H9 (cell line): Measurements from ENCODE around the gene SLC26A6. TPM values are rescaled to one million over a fixed set of nuclear protein-coding genes. Genes with fewer than 3 reads are reported as not detected.

Experiments
- DNase-seq: peaks from one replicate; pipeline ENCODE4 v3.0.0-alpha.2; 2017
- H2AFZ ChIP-seq: one replicate; pipeline ENCODE4 v1.6.1; 2013; ENCODE audit warnings: mild to moderate bottlenecking, low read length, control low read depth, moderate library complexity
- H2AK5ac ChIP-seq: 2 replicates; pipeline ENCODE4 v1.6.1; 2013; ENCODE audit warnings: low read length, control low read depth, mixed read lengths; ENCODE audit not compliant: insufficient read length
- H2BK120ac ChIP-seq: one replicate; pipeline ENCODE4 v1.6.1; 2013; ENCODE audit warnings: low read depth, mild to moderate bottlenecking, low read length, control low read depth, inconsistent platforms; ENCODE audit not compliant: poor library complexity, severe bottlenecking
- H2BK12ac ChIP-seq: 2 replicates; pipeline ENCODE4 v1.6.1; 2013; ENCODE audit warnings: low read length, control low read depth, mixed read lengths, low read depth; ENCODE audit not compliant: insufficient read length
- H2BK15ac ChIP-seq: 2 replicates; pipeline ENCODE4 v1.6.1; 2013; ENCODE audit warnings: low read depth, low read length, control low read depth
- H2BK20ac ChIP-seq: one replicate; pipeline ENCODE4 v1.6.1; 2013; ENCODE audit warnings: low read depth, mild to moderate bottlenecking, low read length, control low read depth, inconsistent platforms; ENCODE audit not compliant: poor library complexity, severe bottlenecking
- H2BK5ac ChIP-seq: 2 replicates; pipeline ENCODE4 v1.6.1; 2013; ENCODE audit warnings: low read length, control low read depth, mixed read lengths; ENCODE audit not compliant: insufficient read length
- H3K14ac ChIP-seq: 2 replicates; pipeline ENCODE4 v1.6.1; 2013; ENCODE audit warnings: low read length, control low read depth; ENCODE audit not compliant: insufficient read depth
- H3K18ac ChIP-seq: 2 replicates; pipeline ENCODE4 v1.6.1; 2013; ENCODE audit warnings: low read depth, mild to moderate bottlenecking, mixed read lengths, low read length, control low read depth; ENCODE audit not compliant: insufficient read length
- H3K23ac ChIP-seq: 2 replicates; pipeline ENCODE4 v1.6.1; 2013; ENCODE audit warnings: low read length, control low read depth, mixed read lengths, low read depth; ENCODE audit not compliant: insufficient read length
- H3K23me2 ChIP-seq: 2 replicates; pipeline ENCODE4 v1.6.1; 2013; ENCODE audit warnings: low read depth, mild to moderate bottlenecking, mixed read lengths, low read length, control low read depth; ENCODE audit not compliant: insufficient read length, poor library complexity, severe bottlenecking
- H3K27ac ChIP-seq: 2 replicates; pipeline ENCODE4 v1.5.1; 2013; ENCODE audit warnings: low read length, control low read depth, mixed read lengths, low read depth; ENCODE audit not compliant: insufficient read length
- H3K27me3 ChIP-seq: 2 replicates; pipeline ENCODE4 v1.6.1; 2013; ENCODE audit warnings: low read length, control low read depth, inconsistent platforms; ENCODE audit not compliant: insufficient read depth
- H3K4ac ChIP-seq: 2 replicates; pipeline ENCODE4 v1.6.1; 2013; ENCODE audit warnings: low read depth, mild to moderate bottlenecking, control low read depth, inconsistent platforms, low read length, moderate library complexity
- H3K4me1 ChIP-seq: 2 replicates; pipeline ENCODE4 v1.6.1; 2013; ENCODE audit warnings: low read length, control low read depth, inconsistent platforms; ENCODE audit not compliant: insufficient read depth
- H3K4me2 ChIP-seq: 2 replicates; pipeline ENCODE4 v1.6.1; 2013; ENCODE audit warnings: low read length, control low read depth, mixed read lengths; ENCODE audit not compliant: insufficient read length, insufficient read depth
- H3K56ac ChIP-seq: 2 replicates; pipeline ENCODE4 v1.6.1; 2013; ENCODE audit warnings: low read depth, mild to moderate bottlenecking, mixed read lengths, low read length, control low read depth; ENCODE audit not compliant: insufficient read length
- H3K79me1 ChIP-seq: 2 replicates; pipeline ENCODE4 v1.6.1; 2013; ENCODE audit warnings: low read depth, mild to moderate bottlenecking, moderate library complexity, low read length, control low read depth, inconsistent platforms; ENCODE audit not compliant: insufficient read depth, poor library complexity, severe bottlenecking
- H3K79me2 ChIP-seq: 2 replicates; pipeline ENCODE4 v1.6.1; 2013; ENCODE audit warnings: low read length, control low read depth, inconsistent platforms; ENCODE audit not compliant: insufficient read depth
- H3K9ac ChIP-seq: 2 replicates; pipeline ENCODE4 v1.6.1; 2013; ENCODE audit warnings: low read length, control low read depth, mixed read lengths; ENCODE audit not compliant: insufficient read length; ENCODE audit errors: extremely low read depth
- H3K9me3 ChIP-seq: one replicate; pipeline ENCODE4 v1.6.1; 2013; ENCODE audit warnings: low read depth, low read length, inconsistent platforms; ENCODE audit not compliant: control insufficient read depth
- H3T11ph ChIP-seq: one replicate; pipeline ENCODE4 v1.6.1; 2013; ENCODE audit warnings: mild to moderate bottlenecking, low read length, control low read depth, inconsistent platforms
- H4K20me1 ChIP-seq: one replicate; pipeline ENCODE4 v1.6.1; 2013; ENCODE audit not compliant: control insufficient read depth, insufficient read length, insufficient read depth
- H4K5ac ChIP-seq: 2 replicates; pipeline ENCODE4 v1.6.1; 2013; ENCODE audit warnings: low read depth, mild to moderate bottlenecking, mixed read lengths, low read length, control low read depth; ENCODE audit not compliant: insufficient read length
- H4K8ac ChIP-seq: replicated peaks from 2 replicates; pipeline ENCODE4 v1.6.1; 2013; ENCODE audit warnings: low read length, control low read depth, mixed read lengths, low read depth; ENCODE audit not compliant: insufficient read length
- H4K91ac ChIP-seq: 2 replicates; pipeline ENCODE4 v1.6.1; 2013; ENCODE audit warnings: low read depth, mild to moderate bottlenecking, moderate library complexity, mixed read lengths, low read length, control low read depth; ENCODE audit not compliant: insufficient read length
- H3K27ac Mint-ChIP-seq, 3 experiments: 2 replicates in 2 of 3; 3 replicates in 1 of 3; pipeline ENCODE4 v1.8.0; 2020 to 2021; ENCODE audit warnings: mixed read lengths in 3 of 3, mild to moderate bottlenecking in 1 of 3, moderate library complexity in 1 of 3
- H3K27me3 Mint-ChIP-seq: 2 replicates; pipeline ENCODE4 v1.8.0; 2021; ENCODE audit warnings: low read depth, mild to moderate bottlenecking, moderate library complexity, mixed read lengths
- H3K36me3 Mint-ChIP-seq, 3 experiments: 2 replicates in 2 of 3; 3 replicates in 1 of 3; pipeline ENCODE4 v1.8.0; 2020 to 2021; ENCODE audit warnings: low read depth in 3 of 3, mixed read lengths in 3 of 3; ENCODE audit not compliant: insufficient read depth in 1 of 3
- H3K4me1 Mint-ChIP-seq, 2 experiments: 2 replicates each; pipeline ENCODE4 v1.8.0; 2020; ENCODE audit warnings: mixed read lengths in 2 of 2
- H3K4me3 Mint-ChIP-seq, 2 experiments: 2 replicates in 1 of 2; 3 replicates in 1 of 2; pipeline ENCODE4 v1.8.0; 2020 to 2021; ENCODE audit warnings: mild to moderate bottlenecking in 2 of 2, mixed read lengths in 2 of 2, moderate library complexity in 1 of 2
- H3K9me3 Mint-ChIP-seq, 2 experiments: 2 replicates in 1 of 2; 3 replicates in 1 of 2; pipeline ENCODE4 v1.8.0; 2020; ENCODE audit warnings: mild to moderate bottlenecking in 2 of 2, mixed read lengths in 2 of 2, moderate library complexity in 1 of 2
- WGBS: extraction: QIAGEN DNeasy Blood & Tissue Kit; methylation state at CpG from one replicate; pipeline ENCODE4 v1.1.7; 2013; ENCODE audit warnings: missing lambda C conversion rate, low lambda C conversion rate, mixed read lengths; ENCODE audit not compliant: insufficient read length; ENCODE audit errors: extremely low coverage; 5-methylcytosine and 5-hydroxymethylcytosine counted together
- total RNA-seq: library from RNA; stranded (reverse); gene quantifications from 2 replicates; pipeline ENCODE4 v1.2.1, GENCODE V29; 2021
- TF ChIP-seq, protein P1 (sequence below): fragments of 200-600 bp; sonication (generic); conservative IDR thresholded peaks from 3 replicates; pipeline ENCODE4 v1.8.0; 2021; ENCODE audit warnings: antibody characterized with exemption, mild to moderate bottlenecking

Gene SLC26A6
- total RNA-seq, 1 experiment from 2014 or later = 61.3 TPM

DNA sequence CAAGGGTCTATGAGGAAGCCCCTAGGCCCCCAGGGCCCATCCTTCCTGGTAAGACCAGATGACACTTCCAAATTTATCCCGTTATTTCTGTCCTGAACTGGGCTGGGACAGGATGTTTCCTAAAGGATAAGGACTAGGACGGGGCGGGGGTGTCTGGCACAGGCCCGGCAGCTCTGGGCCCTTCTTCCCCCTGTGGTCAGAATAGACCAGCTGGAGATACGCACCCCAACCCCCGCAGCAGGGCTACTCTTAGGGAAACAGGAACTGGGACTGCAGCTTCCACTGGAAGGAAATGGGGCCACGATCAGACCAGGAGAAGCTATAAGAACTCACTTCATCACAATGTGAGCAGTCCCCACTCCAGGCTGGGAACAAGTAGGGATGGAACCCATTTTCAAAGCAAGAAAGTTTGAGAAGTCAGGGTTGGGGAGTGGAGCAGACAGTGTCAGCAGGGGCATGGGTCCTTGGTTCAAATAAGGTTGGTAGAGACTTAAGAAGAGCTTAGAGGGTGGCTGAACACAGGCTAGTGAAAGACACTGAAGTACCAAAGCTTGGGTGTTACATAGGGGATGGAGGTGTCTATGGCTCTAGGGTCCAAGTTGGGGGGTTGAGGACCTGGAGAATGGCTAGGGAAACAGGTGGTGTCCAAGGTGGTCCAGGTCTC lies 49.4 kb upstream of the SLC26A6 start:
- no peak overlapping the region for H2BK5ac ChIP-seq
- H3K4me1 ChIP-seq = peaks cover 4% of the 10 kb centered on the region; the same call in 1 of the 2 replicates
- H3K56ac ChIP-seq = no peak overlapping the region
- no peak overlapping the region for H2AK5ac ChIP-seq
- H3K23me2 ChIP-seq = peaks cover 8% of the 10 kb centered on the region
- H3T11ph ChIP-seq = no peak overlapping the region
- DNase-seq = no peak
- no peak overlapping the region for H2BK12ac ChIP-seq
- H3K4me3 Mint-ChIP-seq = peak overlapping the region; percentile 81 to 93
- peak overlapping the region; percentile 58 for H3K4me2 ChIP-seq
- H3K4me1 Mint-ChIP-seq = peaks cover 17 to 21% of the 10 kb centered on the region in 2 experiments
- peaks cover 28 to 65% (median 53%) of the 10 kb centered on the region in 3 experiments; a peak in 6 of 7 replicates for H3K36me3 Mint-ChIP-seq
- TF ChIP-seq, protein P1, sequence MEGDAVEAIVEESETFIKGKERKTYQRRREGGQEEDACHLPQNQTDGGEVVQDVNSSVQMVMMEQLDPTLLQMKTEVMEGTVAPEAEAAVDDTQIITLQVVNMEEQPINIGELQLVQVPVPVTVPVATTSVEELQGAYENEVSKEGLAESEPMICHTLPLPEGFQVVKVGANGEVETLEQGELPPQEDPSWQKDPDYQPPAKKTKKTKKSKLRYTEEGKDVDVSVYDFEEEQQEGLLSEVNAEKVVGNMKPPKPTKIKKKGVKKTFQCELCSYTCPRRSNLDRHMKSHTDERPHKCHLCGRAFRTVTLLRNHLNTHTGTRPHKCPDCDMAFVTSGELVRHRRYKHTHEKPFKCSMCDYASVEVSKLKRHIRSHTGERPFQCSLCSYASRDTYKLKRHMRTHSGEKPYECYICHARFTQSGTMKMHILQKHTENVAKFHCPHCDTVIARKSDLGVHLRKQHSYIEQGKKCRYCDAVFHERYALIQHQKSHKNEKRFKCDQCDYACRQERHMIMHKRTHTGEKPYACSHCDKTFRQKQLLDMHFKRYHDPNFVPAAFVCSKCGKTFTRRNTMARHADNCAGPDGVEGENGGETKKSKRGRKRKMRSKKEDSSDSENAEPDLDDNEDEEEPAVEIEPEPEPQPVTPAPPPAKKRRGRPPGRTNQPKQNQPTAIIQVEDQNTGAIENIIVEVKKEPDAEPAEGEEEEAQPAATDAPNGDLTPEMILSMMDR = no peak
- H3K27ac ChIP-seq = no peak overlapping the region
- H3K9ac ChIP-seq = no peak overlapping the region
- H3K23ac ChIP-seq = no peak overlapping the region
- H3K79me2 ChIP-seq = peaks cover 5% of the 10 kb centered on the region; the same call in 1 of the 2 replicates
- no peak overlapping the region for H2AFZ ChIP-seq
- no peaks in the 10 kb centered on the region for H3K9me3 Mint-ChIP-seq
- H4K91ac ChIP-seq = no peak overlapping the region
- peak overlapping the region in 1 of 3 experiments; percentile 6; a peak in 1 of 7 replicates for H3K27ac Mint-ChIP-seq
- H2BK120ac ChIP-seq = no peak overlapping the region
- H4K20me1 ChIP-seq = no peaks in the 10 kb centered on the region
- H4K8ac ChIP-seq = no peak overlapping the region
- no peak overlapping the region for H4K5ac ChIP-seq
- H2BK15ac ChIP-seq = no peak overlapping the region
- no peaks in the 10 kb centered on the region; the same call in 1 of the 2 replicates for H3K27me3 Mint-ChIP-seq
- no peak overlapping the region for H3K4ac ChIP-seq
- no peaks in the 10 kb centered on the region for H3K9me3 ChIP-seq
- no peak overlapping the region for H3K18ac ChIP-seq
- no CpG with 5 or more reads among the region's 7 CpGs for WGBS
- H3K27me3 ChIP-seq = no peaks in the 10 kb centered on the region
- H3K79me1 ChIP-seq = peaks cover 3% of the 10 kb centered on the region
- no peak overlapping the region for H3K14ac ChIP-seq
- no peak overlapping the region for H2BK20ac ChIP-seq
